HG02763 (cell line): ENCODE data around the gene PLD6.
"Not testable (repeated sequence)": the region's sequence is repeated elsewhere in the genome, so short reads cannot be mapped to it uniquely, and the experiment has no call there.

ENCODE experiments used
- ATAC-seq: cut with Tn5 transposase; IDR thresholded peaks from one replicate; pipeline ENCODE4 v1.9.1; 2021; ENCODE audit warnings: mild to moderate bottlenecking, moderate library complexity; ENCODE audit not compliant: unreplicated experiment

PLD6 gene

GRCh38 chr17:17201271-17201670 is 4.9 kb downstream of the PLD6 start:
- no peak for ATAC-seq

GRCh38 chr17:17200831-17201230 is 5.3 kb downstream of the PLD6 start:
- ATAC-seq = no peak

GRCh38 chr17:17200311-17200710 is 5.8 kb downstream of the PLD6 start:
- ATAC-seq = no peak

- no peak for ATAC-seq
These were observed 7.9 kb downstream of the PLD6 start for GRCh38 chr17:17198281-17198680.

GRCh38 chr17:17196776-17197175 is 9.4 kb downstream of the PLD6 start:
- ATAC-seq = no peak

GRCh38 chr17:17195466-17195865 is 10.7 kb downstream of the PLD6 start:
- not testable (repeated sequence) for ATAC-seq

GRCh38 chr17:17191961-17192381 is 14.2 kb downstream of the PLD6 start:
- ATAC-seq = no peak

- ATAC-seq = no peak
These were observed 14.8 kb downstream of the PLD6 start for GRCh38 chr17:17191346-17191792.

- ATAC-seq = no peak
These were observed 15.9 kb downstream of the PLD6 start for GRCh38 chr17:17190188-17190587.

GRCh38 chr17:17189559-17189958 is 16.6 kb downstream of the PLD6 start:
- no peak for ATAC-seq

GRCh38 chr17:17188586-17188985 is 17.5 kb downstream of the PLD6 start:
- no peak for ATAC-seq

GRCh38 chr17:17186551-17187505 is 19.3 kb downstream of the PLD6 start:
- ATAC-seq = no peak

- ATAC-seq = peak; percentile 50
These were observed 20.1 kb downstream of the PLD6 start for GRCh38 chr17:17186051-17186450.

GRCh38 chr17:17184985-17185757 is 21.0 kb downstream of the PLD6 start:
- ATAC-seq = not testable (repeated sequence)

GRCh38 chr17:17183744-17184143 is 22.4 kb downstream of the PLD6 start:
- no peak for ATAC-seq

GRCh38 chr17:17182598-17183136 is 23.5 kb downstream of the PLD6 start:
- ATAC-seq = no peak

GRCh38 chr17:17181666-17182597 is 24.2 kb downstream of the PLD6 start:
- ATAC-seq = no peak

GRCh38 chr17:17180741-17181525 is 25.2 kb downstream of the PLD6 start:
- no peak for ATAC-seq

- ATAC-seq = no peak
These were observed 26.0 kb downstream of the PLD6 start for GRCh38 chr17:17180141-17180603.
